GM19025 (cell line): ENCODE measurements around the gene MAPT.
"Not testable (repeated sequence)": the region's sequence is repeated elsewhere in the genome, so short reads cannot be mapped to it uniquely, and the experiment has no call there.

Experiments
- ATAC-seq: cut with Tn5 transposase; IDR thresholded peaks from one replicate; pipeline ENCODE4 v1.9.1; 2021; ENCODE audit warnings: mild to moderate bottlenecking, low read depth, moderate library complexity; ENCODE audit not compliant: unreplicated experiment

The MAPT gene

GRCh38 chr17:45948498-45948880 is 54.1 kb downstream of the MAPT start:
- ATAC-seq = no peak

- ATAC-seq = no peak
Measured at GRCh38 chr17:45948881-45949624, 54.7 kb downstream of the MAPT start.

- ATAC-seq = no peak
Measured at GRCh38 chr17:45949755-45950320, 55.5 kb downstream of the MAPT start.

- no peak for ATAC-seq
Measured at GRCh38 chr17:45950888-45951287, 56.5 kb downstream of the MAPT start.

GRCh38 chr17:45951403-45951802 is 57.0 kb downstream of the MAPT start:
- ATAC-seq = no peak

- no peak for ATAC-seq
Measured at GRCh38 chr17:45951941-45952340, 57.6 kb downstream of the MAPT start.

- ATAC-seq = no peak
Measured at GRCh38 chr17:45952814-45953320, 58.5 kb downstream of the MAPT start.

GRCh38 chr17:45953561-45953960 is 59.2 kb downstream of the MAPT start:
- no peak for ATAC-seq

GRCh38 chr17:45954914-45955313 is 60.6 kb downstream of the MAPT start:
- ATAC-seq = no peak

GRCh38 chr17:45955326-45955725 is 61.0 kb downstream of the MAPT start:
- no peak for ATAC-seq

- no peak for ATAC-seq
Measured at GRCh38 chr17:45956090-45956489, 61.7 kb downstream of the MAPT start.

- not testable (repeated sequence) for ATAC-seq
Measured at GRCh38 chr17:45956746-45957145, 62.4 kb downstream of the MAPT start.

GRCh38 chr17:45958307-45958706 is 64.0 kb downstream of the MAPT start:
- no peak for ATAC-seq

- ATAC-seq = no peak
Measured at GRCh38 chr17:45958994-45959665, 64.8 kb downstream of the MAPT start.

GRCh38 chr17:45960311-45960710 is 66.0 kb downstream of the MAPT start:
- no peak for ATAC-seq

- no peak for ATAC-seq
Measured at GRCh38 chr17:45961206-45961605, 66.9 kb downstream of the MAPT start.

- ATAC-seq = no peak
Measured at GRCh38 chr17:45962221-45962972, 68.0 kb downstream of the MAPT start.

GRCh38 chr17:45963283-45963682 is 68.9 kb downstream of the MAPT start:
- no peak for ATAC-seq

- ATAC-seq = no peak
Measured at GRCh38 chr17:45963889-45964288, 69.5 kb downstream of the MAPT start.

GRCh38 chr17:45964634-45965033 is 70.3 kb downstream of the MAPT start:
- ATAC-seq = no peak

GRCh38 chr17:45965812-45966211 is 71.5 kb downstream of the MAPT start:
- no peak for ATAC-seq
